Raji (cell line): Measurements from ENCODE around the gene EXT2.

Experiments used
- POLR2A ChIP-seq: IDR thresholded peaks from 2 replicates; pipeline ENCODE4 v1.6.1; 2011; ENCODE audit warnings: low read depth, low read length, control low read depth; ENCODE audit not compliant: insufficient read depth

The EXT2 gene

DNA sequence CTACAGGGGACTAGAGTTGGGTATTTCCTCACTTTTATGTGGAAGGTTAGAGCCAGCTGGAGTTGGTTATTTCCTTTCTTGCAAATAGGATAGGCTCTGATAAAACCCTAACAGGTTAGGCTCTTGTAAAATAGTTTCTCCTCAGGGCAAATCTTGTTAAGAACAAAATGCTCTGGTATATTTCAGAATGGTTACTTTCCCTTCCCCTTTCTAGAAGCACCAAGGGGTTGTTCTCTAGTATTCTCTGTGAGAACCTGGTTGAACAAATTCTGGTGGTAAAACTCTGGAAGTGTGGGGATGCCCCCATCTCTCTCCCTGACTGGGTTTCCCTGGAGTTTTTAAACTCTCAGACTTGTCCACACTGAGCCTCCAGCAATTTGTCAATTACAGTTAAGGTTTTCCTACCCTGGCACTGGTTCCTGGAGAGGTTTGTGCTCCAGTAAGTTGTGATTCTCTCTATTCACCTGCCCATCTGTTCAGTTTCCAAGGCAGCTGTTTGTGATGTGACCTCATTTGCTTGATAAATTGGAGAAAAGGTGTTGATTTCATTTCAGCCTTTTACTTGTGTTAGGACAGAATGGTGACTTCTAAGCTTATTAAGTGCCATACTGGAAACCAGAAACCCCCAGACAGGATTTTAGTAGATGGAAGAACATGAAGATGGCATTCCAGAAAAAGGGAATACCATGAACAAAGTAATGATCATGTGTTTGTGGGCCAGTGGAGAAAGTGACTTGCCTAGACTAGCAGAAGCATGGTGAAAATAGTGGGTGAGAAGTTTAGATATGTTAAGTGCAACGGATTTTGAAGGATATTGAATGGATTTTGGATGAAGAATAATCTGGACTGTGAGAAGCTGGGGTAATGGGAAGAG lies 64.6 kb downstream of the EXT2 start:
- TF ChIP-seq POLR2A, result no peak

DNA sequence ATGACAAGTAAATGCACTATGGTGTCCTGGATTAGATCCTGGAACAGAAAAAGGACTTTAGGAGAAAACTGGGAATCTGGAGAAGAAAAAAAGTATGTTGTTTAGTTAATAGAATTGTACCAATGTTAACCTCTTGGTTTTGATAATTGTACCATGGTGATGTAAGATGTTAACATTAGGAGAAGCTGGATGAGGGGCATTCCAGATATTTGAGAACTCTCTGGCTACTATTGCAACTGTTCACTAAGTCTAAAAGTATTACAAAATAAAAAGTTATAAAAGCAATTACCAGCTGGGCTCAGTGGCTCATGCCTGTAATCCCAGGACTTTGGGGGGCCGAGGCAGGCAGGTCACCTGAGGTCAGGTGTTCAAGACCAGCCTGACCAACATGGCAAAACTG lies 66.5 kb downstream of the EXT2 start:
- no peak for TF ChIP-seq POLR2A

DNA sequence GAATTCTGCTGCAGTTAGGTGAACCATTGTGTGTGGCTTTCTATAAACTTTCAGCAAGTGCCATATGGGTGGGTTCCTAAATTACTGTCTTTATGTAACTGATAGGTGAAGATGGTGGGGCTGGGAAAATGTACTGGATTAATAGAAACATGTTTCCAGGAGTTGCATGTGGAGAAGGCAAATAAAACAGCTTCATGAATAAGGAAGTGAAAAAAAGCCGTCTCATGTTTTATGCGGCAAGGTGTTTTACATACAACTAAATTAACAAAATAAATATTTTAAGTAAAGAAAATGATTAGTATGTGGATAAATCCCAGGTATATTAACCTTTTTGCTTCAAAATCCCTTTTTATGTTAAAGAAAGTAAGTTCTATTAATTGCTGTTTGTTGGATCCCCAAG lies 67.2 kb downstream of the EXT2 start:
- no peak for TF ChIP-seq POLR2A

DNA sequence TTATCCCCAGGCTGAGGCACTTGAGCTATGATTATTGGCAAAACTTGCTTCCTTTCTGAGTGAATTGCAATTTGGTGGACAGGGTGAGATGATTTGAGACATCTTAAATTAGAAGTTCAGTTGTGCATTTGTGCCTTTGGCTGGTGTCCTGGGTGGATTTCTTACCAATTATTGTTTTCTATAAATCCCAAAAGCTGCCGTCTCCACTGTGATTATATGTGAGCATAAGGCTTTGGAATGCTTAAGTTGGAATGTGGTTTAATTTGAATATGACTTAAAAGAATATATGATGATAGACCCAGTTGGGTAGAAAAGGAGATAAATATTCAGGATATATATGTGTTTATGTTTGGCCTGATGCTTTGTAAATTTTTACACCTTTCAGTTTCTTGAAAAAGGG lies 70.0 kb downstream of the EXT2 start:
- TF ChIP-seq POLR2A, result no peak

DNA sequence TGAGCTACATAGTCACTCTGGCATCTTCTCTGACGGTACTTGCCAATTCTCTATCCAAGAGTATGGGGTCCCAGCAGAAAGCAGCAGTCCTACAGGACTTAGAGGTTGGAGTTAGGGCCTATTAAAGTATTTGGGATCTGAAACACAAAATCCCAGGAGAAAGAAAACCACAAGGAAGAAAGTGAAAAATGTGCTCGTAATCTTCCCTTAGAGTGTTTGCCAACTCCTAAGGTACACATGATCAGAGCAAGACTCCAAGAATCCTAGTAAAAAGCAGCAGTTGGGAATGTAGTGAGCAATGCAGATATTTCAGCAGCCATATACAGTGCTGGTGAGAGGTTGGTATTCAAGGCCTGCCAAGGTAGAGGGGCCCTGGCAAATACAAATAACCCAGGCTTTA lies 71.6 kb downstream of the EXT2 start:
- no peak for TF ChIP-seq POLR2A

DNA sequence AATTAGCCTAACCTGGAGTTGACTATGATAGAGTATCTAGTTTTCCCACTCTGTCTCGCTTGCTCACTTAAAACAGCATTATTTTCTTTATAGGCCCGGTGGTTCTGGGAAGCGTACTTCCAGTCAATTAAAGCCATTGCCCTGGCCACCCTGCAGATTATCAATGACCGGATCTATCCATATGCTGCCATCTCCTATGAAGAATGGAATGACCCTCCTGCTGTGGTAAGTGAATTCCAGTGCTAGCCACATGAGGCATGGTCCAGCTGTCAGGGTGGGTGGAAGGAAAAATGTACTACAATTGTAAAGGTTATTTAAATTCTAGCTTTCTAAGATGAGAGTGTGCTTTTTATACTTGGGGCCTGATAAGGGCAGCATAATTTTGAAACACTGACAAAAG lies 76.0 kb downstream of the EXT2 start:
- no peak for TF ChIP-seq POLR2A

DNA sequence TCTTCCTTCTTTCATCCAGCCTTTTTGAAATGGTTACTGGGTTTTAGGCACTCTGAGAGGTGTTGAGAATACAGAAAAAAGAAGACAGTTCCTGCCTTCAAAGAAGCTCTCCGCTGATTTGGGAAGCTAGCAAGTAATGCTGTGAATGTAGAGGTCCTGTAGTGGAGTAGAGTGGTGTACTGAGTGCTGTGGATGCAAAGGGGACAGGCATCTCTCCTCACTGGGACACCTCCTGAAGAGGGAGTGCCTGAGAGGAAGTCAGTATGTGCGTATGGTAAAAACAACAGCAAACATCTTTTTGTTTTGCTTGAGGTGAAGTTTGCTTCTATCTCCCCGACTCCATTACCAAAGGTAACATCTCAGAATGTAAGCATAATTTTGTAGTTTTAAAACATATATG lies 77.5 kb downstream of the EXT2 start:
- TF ChIP-seq POLR2A, result no peak

DNA sequence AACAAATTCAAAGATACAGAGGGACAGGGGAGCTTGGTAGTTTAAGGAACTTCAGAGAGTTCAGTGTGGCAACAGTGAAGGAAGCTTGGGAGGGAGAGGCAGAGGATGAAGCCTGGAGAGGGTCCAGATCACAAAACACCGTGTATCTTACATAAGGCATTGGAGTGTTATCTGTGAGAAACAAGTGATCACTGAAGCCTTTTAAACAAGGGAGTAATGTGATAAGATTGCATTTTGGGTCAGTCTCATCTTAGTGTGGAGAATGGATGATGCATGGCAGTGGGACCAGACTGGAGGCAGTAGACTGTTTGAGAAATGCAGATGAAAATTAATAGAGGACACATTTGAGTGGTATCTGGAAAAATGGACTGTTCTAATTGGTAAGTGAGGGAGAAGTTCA lies 79.4 kb downstream of the EXT2 start:
- no peak for TF ChIP-seq POLR2A

DNA sequence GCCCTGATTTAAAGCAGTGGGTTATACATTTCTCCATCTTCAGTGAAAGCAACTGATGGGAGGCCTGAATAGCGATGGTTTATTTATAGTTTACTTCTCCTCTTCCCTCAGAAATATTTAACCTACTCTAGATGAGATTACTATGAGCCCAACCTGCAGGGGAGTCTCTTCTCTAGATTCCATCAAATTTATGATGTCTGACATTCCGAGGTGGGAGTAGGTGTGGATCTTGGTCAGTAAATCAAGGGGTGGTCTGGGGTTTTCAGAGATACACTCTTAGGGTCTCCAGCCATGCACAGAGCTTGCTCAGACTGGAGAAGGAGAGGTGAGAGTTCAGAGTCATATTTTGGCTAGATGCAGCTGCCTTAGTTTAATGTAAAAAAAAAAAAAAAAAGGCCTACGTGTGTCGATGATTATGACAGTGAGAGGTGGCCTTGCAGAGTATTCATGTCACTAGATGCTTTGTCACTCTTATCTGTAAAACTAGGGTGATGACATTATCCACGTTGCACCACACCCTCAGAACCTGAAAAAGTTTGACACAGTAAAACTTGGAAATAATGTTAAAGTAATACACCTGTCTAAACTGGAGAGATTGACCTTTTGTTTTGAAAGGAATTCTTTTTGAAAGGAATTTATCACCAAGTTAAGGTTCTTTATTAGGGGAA lies 81.2 kb downstream of the EXT2 start:
- TF ChIP-seq POLR2A, result no peak

DNA sequence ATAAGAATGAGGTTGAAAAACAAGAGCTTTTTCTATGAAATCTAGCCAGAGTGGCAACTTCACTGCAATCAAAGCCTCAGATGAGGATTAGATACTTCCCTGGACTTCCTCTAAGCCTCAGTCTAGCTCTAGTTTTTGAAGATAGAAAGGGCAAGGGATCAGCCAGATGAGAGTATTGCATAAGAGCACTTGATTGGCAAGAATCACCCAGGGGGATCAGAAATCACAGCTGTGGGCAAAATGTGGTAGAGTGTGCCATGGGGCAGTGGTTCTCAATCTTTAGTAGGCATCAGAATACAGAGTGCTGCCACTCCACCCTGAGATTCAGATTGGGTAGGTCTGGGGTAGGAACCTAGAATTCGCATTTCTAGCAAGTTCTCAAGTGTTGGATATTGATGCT lies 82.4 kb downstream of the EXT2 start:
- TF ChIP-seq POLR2A, result no peak

DNA sequence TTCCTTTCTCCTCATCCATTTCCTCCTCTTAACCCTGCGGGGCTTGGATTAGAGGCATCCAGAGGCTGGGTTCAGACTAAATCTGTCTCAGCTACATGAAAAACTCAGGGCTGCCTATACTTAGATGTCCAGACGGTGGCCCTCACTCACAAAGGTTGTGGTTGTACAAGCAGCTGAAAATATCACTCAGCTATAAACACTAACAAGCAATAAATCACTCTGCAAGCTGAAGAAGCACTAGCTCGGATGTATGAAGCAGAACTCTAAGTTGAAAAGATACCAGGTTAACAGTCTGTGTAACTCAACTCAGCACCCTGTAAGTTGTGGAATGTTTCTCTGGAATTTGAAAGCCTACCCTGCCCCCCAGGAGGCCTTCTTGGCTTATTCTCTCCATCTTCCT lies 82.9 kb downstream of the EXT2 start:
- no peak for TF ChIP-seq POLR2A

DNA sequence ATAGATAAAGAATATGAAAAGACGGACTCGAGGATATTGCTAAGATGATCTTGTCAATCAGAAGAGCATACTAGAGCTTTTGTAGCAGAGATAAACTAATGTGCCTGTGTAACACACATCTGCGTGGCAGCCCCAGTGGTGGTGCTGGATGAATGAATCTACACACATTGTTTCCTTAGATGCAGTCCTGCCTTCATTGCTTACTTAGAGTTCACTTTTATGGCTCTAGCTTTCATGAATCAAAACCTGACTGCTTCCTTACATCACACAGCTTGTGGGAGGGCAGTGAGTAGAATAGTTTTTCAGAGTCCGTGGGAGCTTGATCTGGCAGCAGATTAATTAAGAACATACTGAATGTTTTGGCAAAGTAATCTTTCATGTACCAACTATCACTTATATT lies 83.7 kb downstream of the EXT2 start:
- TF ChIP-seq POLR2A, result no peak

DNA sequence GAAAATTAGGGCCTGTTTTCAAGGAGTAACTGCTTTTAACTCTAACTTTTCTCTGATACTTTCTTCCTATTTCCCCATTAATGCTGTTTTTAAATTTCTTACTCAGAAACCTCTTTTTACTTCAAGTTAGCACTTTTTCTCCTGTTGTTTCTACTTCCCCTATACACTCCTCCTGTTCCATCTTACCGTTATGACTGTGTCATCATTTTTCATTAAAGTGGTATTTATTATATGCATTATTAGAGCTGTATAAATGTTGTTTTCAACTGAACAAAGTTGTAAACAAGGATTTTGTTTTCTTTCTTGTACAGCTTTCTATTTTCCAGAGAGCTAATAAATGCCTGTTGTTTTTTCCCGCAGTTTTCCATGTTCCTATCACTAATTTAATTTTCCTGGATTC lies 84.6 kb downstream of the EXT2 start:
- no peak for TF ChIP-seq POLR2A

DNA sequence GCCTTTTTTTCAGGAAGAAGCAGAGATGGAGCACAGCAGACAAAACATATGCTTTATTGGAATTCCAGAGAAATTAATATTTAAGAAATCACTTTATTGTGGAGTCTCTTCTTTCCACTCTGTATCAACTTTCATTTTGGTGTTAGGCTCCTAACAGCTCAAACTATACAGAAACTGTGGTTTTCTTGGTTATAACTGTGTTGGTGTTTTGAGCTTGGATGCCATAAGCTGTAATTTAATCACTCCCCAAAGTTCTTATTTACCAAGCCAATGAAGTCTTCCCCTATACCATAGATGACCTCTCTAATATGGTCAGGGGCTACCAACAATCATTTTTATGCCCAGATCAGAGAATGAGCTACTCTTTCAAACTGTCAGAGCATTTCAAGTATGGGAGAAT lies 90.0 kb downstream of the EXT2 start:
- TF ChIP-seq POLR2A, result no peak

DNA sequence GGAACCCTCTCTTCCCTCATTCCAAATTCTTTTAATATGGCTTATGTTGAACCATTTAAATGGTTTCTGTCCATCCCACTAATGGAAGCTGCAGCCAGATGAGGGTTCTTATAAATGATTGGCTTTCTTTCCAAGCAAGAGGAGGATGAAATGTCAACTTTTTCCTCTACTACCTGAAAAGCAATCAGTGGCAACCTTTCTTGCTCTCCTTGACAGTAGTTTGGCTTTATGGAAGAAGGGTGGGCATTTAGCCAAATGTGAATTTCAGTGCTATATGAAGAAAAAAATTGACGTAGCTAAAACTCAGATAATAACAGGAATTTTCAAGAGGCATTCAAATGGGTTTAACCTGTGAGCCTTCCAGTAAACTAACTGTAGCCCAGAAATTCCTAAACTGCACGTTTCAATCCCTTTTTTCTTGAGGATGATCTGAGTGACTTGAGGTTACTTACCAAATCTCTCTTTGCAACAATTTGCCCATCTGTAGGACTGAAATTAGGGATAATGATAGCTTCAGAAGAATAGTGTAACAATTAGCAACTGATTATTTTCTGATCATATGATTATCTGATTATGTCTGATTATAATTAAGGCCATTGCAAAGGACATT lies 90.9 kb downstream of the EXT2 start:
- no peak for TF ChIP-seq POLR2A

DNA sequence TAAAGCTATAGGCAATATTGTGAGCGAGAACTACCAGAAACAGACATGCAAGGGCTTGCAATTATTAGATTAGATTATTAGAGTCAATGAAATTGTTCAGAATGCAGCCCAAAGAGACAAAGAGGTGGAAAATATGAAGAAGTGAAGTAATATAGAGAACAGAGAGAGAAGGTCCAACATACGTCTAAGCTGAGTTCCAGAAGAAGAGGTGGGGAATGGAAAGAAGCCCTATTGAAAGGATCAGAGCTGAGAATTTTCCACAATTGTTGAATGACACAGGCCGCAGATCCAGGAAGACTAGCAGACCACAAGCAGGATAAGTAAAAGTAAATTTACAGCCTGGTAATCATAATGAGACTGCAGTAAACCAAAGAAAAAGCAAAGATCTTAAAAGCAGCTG lies 93.2 kb downstream of the EXT2 start:
- TF ChIP-seq POLR2A, result no peak
